Stimulated activated CD8-positive, alpha-beta memory T cell treated with anti-CD3 and anti-CD28 coated beads, Interleukin-12 subunit alpha, Interleukin-12 subunit beta, amount 100 ng/mL, for 24 hours (primary cell): ENCODE measurements around the gene TTC17.
"Not testable (repeated sequence)": the region's sequence is repeated elsewhere in the genome, so short reads cannot be mapped to it uniquely, and the experiment has no call there.

Experiments used
- DNase-seq: peaks from one replicate; pipeline ENCODE4 v3.0.0-alpha.2; 2020; ENCODE audit errors: extremely low read depth

The TTC17 gene

DNA sequence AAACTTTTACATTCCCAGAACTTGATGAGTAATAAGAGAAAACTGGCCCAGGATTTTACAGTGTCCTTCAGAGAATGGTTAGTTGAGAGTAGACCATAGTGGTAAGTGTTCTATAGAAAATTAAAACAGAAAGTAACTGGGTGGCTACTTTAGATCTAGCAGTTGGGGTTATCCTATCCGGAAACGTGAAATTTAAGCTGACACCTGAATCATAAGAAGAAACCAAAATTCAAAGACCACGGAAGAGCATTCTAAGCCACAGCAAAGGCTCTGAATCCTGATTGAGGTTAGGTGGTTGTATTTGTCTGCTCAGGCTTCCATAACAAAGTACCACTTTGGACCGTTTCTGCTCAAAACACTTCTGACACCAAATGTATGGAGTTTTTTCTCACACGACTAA lies 34.0 kb downstream of the TTC17 start:
- DNase-seq: no peak

DNA sequence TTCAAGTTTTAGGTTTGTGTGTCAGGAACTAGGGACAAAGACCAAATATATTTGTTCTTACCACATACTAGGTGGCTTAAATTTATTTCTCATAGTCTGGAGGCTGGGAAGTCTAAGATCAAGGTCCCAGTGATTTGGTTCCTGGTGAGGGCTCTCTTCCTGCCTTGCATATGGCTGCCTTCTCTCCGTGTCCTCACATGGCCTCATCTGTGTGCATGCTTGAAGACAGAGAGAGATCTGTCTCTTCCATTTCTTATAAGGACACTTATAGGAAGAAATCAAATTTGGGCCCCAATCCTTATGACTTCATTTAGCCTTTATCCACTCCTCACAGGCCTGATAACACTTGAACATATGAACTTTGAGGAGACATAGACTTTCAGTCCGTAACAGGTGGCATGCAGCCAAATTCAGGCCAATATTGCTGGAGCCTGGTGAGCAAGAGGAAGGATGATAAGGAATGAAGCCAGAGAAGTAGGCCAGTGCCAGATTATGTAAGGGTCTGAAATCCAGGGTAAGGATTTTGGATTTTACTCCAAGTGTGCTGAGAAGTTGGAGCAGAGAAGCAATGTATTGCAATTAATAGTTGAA lies 35.1 kb downstream of the TTC17 start:
- no peak for DNase-seq

DNA sequence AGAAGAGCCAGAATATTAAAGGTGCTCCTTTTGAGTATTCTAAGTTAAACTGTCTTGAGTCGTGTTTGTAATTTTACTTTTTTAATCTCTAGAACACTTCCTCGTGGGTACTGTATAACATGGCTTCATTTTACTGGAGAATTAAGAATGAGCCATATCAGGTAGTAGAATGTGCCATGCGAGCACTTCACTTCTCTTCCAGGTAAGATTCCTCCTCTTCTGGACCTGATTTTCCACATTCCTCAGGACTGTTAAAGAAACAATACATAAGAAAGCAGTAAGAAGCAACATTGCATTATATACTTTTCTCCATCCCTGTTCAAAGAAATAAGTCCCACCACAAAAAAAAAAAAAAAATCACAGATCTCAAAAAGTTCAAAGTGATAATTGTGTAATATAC lies 37.9 kb downstream of the TTC17 start:
- DNase-seq: no peak

DNA sequence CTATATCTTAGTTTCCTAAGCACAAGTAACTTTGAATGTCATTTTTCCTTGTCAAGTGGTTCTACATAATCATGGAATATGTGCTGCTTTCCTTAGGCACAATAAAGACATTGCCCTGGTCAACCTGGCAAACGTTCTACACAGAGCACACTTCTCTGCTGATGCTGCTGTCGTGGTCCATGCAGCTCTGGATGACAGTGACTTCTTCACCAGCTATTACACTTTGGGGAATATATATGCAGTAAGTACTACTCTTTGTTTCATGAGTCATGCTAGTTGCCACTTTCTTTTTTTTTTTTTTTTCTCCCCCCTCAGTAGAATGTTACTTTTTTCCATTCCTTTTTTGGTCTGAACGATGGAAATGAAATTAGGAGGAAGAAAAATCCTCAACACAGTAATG lies 38.5 kb downstream of the TTC17 start:
- no peak for DNase-seq

DNA sequence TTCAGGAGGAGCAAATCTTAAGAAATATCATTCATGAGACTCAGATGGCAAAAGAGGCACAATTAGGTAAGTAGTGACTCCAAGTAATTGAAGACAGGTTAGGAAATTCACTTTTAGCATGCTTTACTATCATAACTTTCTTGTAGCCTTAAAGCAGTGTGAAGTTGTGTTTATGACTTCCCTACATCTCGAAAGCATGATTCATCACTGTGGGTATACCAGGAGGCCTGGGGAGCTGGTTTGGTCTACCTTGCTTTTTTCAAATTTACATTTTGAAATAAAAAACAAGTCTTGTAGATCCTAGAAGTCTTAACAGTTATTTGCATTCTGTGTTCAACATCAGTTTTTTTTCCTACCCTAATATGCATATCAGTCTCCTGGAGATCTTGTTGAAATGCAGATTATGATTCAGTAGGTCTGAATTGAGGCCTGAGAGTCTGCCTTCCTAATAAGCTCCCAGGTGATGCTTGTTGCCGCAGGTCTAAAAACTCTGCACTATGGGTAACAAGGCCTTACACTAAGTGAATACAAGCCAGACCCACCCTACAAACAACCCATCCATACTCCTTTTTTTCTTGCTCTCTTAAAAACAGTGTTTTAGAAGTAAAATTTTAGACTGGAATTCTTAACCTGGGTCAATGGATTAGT lies 41.4 kb downstream of the TTC17 start:
- no peak for DNase-seq

DNA sequence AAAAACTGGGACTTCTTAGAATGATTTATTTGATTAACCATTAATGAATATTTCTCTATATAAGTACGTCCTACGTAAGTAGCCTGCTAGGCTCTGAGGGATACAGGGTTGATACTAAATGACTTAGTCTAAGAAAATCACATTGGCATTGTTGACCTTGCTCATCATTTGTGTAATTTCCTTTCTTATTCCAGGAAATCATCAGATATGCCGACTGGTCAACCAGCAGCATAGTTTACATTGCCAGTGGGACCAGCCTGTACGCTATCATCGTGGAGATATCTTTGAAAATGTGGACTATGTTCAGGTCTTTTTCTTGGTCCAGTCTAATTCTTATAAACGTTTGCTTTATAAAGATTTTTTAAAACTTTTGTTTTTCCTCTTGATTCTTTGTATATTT lies 42.5 kb downstream of the TTC17 start:
- no peak for DNase-seq

DNA sequence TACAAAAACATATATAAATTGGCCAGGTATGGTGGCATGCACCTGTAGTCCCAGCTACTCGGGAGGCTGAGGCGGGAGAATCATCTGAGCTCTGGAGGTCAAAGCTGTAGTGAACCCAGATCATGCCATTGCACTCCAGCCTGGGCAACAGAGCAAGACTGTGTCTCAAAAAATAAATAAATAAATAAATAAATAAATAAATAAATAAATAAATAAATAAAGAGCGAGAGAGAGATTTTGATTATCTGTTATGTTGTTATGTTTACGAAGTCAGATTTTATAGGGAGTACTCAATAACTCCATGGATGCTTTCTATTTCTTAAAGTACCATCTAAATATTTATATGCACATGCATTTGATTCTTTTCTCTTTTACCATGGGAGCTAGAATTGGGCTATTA lies 43.1 kb downstream of the TTC17 start:
- DNase-seq: not testable (repeated sequence)

DNA sequence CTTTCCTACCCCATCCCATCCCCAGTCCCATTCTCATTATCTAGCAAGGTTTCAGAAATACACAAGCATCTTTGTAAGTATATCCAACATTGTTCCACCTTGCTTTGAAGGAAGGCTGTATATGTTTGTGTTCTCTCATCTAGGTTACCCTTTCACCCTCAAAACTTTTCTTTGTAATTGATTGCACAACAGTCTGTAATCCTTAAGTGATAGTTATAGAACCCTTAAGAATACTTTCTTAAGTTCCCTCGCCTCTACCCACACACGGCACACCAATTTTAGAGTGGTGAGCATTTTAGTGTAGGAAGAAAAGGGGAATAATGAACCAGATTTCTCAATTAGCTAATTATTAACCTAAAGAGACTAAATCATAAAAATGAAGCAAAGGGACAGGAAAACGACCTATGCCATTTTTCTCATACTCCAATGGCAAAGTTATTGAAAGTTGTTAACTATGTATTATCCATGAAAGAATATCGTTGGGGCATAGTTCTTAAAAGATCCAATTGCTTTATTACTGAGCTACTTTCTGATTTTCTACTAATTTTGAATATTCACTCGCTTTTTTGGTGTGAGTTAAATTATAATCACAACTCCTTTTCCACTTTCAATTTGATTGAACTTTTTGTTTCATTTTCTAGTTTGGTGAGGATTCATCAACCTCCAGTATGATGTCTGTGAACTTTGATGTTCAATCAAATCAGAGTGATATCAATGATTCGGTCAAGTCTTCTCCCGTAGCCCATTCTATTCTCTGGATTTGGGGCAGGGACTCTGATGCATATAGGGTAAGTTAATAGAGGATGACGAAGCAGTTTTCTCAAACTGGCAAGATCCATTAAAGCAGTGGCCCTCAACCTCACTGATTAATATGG lies 44.9 kb downstream of the TTC17 start:
- DNase-seq: no peak

DNA sequence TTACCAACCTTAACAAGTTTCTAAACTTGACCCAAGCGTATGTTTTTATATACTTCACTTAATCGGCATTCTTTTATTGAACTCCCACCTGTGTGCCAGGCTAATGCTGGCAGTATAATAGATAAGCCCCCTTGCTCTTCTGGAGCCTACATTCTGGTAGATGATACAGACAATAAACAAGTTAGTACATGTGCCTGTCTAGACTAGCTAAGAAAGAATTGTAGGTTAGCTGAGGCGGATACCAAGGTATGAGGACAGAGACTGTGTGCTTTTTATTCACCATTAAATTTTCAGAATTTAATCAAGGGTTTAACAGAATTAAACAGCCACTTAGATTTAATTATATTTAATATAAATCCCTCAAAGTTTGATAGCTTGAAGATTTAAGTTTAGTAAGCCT lies 45.7 kb downstream of the TTC17 start:
- DNase-seq: no peak

DNA sequence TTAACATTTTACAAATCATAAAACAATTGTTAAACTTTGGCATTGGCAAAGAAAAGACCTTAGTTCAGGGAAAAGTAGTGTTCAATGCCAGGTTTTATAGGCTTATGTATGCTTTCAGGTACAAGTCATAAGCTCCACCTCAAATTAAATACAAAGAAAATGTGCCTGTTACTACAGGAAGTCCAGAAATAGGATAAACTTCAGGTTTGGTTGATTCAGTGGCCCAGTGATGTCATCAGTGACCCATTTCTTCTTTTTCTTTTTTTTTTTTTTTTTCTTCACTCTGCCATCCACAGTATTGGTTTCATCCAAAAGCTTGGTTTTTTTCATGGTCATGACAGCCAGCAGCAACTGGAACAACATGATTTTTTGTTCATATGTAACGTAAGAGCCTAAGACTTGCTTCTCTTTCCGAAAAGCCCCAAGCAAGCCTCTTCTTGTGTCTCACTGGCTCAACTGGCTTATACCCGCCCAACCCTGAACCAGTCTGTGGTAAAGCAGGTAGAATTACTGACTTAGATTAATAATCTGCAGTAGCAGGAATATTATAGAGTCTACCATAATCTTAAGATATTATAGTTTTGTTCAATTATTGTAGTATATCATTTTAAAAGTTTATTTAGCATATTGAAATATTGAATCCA lies 46.2 kb downstream of the TTC17 start:
- DNase-seq: no peak

DNA sequence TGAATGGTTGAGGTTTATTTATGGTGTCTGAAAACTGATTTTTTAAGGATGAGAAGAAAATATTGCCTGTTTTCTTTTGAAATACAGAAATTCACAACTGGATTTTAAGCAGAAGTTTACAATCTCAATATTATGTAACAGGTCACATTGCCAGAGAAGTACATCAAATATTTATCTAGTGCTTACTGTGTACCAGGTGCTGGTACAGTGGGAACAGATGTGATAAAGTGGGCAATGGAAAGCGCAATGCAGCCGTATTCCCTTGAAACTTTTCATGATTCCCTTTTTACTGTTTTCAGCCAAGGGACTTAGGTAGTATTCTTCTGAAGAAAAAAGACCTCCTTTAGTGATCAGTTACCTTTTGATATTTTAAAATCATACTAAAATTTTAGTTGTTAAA lies 49.6 kb downstream of the TTC17 start:
- no peak for DNase-seq

DNA sequence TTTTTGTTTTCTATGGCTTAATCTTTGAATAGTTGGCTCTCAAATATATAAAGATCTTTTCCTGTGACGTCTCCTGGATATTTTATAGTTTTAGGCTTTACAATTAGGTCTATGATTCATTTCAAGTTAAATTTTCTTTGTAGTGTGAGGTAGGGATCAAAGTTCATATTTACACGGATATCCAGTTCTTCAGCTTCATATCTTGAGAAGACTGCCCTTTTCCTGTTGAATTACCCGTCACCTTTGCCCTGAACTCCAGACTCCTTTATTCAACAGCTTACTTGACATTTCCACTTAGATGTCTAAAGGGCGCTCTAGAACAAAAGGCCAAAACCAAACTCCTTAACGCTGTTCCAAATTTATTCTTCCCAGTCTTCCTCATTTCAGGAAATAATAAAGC lies 51.7 kb downstream of the TTC17 start:
- no peak for DNase-seq

DNA sequence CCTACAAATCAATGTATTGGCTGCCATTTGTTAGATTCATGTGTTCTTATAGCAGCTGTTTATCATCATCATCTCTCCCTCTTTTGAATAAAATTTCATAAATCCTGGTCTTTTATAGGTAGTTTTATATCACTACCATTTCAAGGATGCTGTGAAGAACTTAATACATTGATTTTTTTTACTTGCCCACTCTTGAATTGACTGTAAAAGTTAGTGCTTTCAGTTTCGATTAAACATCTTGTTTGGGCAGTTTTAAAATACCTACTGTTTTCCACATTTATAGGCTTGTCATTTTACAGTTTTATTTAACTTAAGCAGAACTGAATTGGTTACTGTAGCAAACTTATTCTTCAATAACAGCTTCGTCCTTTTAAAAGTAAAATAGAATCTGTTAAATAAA lies 59.5 kb downstream of the TTC17 start:
- DNase-seq: no peak

DNA sequence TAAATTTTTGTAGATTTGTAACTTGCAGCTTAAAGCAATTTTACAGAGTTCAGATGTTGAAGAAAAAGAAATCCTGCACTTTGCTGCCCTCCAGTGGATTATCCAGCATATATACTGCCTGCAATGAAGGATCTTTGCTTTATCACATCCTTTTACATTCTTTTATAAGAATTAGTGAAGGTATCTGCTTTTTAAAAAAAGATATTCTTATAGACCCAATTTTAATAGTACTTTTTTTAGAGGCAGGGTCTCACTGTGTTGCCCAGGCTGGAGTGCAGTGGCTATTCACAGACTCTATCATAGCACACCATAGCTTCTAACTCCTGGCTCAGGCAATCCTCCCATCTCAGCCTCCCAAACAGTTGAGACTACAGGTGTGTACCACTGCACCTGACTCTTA lies 60.7 kb downstream of the TTC17 start:
- DNase-seq: no peak

DNA sequence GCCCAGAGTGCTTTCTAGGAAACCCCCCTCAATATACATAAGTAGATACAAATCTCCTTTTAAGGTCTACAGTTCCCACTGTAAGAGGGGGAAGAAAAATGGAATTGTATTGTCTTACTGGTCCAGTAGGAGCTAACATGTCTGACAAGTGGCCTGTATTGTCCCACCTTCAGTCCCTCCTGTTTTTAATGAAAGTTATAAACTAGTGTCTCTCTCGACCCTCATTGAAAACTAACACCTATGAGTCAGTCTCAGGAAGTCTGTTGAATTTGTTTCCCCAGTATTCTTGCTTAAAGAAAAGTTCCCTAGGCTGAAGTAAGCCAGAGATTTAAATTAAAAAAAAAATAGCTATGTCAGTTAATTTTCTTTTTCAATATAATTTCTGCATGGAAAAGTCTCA lies 69.3 kb downstream of the TTC17 start:
- DNase-seq: no peak

DNA sequence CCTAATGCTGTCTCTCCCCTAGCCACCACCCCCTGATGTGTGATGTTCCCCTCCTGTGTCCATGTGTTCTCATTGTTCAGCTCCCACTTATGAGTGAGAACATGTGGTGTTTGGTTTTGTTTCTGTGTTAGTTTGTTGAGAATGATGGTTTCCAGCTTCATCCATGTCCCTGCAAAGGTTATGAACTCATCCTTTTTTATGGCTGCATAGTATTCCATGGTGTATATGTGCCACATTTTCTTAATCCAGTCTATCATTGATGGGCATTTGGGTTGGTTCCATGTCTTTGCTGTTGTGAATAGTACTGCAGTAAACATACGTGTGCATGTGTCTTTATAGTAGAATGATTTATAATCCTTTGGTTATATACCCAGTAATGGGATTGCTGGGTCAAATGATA lies 72.2 kb downstream of the TTC17 start:
- DNase-seq: not testable (repeated sequence)

DNA sequence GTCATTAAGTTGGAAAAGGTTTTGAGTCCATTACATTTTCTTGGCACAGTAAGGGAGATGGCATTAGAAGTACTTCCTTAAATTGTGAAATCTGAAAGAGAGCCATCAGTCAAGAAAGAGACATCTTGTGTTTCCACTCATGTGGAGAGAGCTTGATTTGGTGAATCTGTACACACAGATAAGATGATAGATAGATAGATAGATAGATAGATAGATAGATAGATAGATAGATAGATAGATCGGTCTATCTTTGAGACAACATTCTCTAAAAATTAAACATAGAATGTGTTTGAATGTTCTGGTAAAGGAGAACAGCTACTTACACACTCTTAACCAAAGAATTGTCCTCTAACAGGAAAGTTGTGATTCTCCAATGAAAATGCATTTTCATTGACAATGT lies 76.2 kb downstream of the TTC17 start:
- DNase-seq: no peak

DNA sequence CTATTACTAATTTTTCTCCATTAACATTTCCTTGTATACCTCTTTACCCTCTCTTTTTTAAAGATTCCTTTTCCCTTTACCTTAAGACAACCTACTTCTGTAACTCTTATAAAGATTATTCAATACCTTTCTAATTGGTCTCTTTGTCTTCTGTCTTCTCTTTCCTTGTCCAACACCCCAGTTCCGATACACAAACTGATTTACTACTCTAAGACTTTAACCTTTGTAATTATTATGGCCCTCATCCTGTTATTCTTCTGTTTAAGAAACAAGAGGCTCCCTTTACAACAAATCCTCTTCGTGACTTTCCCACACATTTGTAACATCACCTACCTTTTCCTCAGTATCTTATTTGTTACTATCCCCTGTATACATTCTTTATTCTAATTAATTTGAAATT lies 81.8 kb downstream of the TTC17 start:
- no peak for DNase-seq

DNA sequence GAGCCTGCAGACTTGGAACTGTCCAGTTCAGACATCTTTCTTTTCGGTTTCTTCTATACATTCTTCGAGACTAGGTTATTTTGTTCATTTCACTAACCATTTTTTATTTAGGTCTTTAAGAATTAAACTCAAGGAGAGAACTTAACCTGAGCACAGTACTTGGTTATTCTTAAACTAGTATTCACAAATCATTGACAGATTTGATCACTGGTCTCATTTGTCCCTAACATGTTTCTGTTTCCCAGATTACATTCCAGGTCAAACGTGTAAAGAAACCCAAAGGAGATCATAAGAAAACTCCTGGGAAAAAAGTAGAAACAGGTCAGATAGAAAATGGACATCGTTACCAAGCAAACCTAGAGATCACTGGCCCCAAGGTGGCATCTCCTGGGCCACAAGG lies 85.1 kb downstream of the TTC17 start:
- DNase-seq: no peak

DNA sequence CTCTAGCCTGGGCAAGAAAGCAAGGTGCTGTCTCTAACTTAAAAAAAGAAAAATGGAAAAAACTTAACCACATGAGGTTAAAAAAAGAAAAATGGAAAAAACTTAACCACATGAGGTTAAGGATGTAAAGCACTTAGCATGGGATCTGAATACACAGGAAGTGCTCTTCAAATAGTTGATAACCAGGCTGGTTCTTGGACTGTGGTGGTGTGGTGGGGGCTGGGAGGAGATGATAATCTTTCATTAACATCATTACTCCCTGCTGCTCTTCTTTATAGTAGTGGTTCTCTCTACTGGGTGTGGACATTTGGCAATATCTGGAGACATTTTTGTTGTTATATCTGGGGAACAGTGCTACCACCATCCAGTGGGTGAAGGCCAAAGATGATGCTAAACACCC lies 88.4 kb downstream of the TTC17 start:
- DNase-seq: no peak

DNA sequence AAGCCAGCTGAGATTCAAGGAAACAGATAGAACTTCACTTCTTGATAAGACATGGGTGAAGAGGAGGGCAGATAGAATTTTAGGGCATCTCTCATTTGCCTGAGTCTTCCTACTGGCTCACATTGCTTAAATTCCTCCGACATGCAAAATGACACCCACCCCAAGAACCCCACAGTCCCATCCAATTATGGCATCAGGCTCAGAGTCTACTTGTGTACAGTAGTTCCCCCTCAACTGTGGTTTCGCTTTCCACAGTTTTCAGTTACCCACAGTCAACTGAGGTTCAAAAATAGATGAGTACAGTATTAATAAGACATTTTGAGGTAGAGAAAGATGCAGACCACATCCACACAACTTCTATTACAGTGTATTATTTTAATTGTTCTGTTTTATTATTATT lies 99.8 kb downstream of the TTC17 start:
- DNase-seq: no peak

DNA sequence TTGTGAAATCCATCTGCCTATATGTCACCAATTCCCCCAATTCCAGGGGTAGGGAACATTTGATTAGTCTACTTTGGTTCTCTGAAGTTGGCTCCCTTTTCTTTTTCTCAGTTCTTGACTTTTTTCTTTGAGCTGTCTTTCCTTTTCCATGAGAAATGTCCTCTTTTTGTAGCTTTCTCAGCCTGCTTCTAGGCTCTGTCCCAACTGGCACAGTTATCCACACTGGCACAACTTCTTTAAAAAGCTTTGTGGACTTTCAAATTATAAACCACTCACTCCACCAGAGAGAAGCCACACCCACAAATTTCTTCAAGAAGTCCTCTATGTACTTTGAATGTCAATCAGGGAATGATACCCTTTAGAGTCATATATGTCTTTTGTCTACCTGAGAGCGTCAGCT lies 100.5 kb downstream of the TTC17 start:
- DNase-seq: no peak

DNA sequence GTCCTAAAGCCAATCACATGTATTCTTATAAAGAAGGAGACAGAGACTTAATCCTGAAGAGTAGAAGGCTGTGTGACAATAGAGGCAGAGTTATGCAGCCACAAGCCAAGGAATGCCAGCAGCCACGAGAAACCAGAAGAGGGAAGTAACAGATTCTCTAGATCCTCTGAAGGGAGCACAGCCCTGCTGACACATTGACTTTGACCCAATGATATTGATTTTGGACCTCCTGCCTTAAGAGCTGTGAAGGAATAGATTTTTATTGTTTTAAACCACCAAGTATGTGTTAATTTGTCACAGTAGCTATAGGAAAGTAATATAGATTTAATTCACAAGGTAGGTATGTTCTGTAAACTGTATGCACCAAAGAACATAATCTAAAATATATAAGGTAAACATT lies 103.6 kb downstream of the TTC17 start:
- DNase-seq: no peak
